ENCODE results near the gene ST6GALNAC4. TPM values are rescaled to one million over a fixed set of nuclear protein-coding genes. Genes with fewer than 3 reads are reported as not detected.

Gene ST6GALNAC4
- total RNA-seq, 4 donors from 2014 or later = 25.2 to 49.7 (median 31.7) TPM

DNA sequence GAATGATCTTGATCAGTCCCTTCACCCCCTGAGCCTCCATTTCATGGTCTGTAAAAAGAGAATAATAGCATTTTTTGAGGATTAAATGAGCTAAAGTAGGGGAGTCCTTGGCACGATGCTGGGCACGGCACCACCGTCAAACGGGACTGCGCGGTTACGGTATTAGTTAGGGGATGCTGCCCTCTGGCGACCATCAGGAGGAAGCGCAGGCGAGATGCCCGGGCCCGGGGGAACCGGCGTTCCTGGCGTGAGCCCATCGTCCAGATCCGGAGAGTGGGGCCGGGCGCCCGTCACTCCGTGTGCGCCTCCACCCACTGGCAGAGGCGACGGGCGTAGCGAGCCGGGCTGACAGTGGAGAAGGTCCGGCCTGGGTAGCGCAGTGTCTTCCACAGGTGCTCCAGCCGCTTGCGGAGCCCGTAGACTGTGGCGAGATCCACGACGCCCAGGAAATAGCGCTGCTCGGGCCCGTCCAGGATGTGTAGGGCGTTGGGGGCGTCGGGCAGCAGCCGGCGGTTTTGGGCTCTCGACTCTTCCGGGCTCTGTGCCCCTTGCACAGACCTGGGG is 4.8 kb upstream of the ST6GALNAC4 start:
- Histone ChIP-seq H3K27ac (peak overlapping the region in 1 of 4 donors; percentile 33), H3K36me3 (no peaks in the 10 kb centered on the region), H3K27me3 (peaks cover 38% of the 10 kb centered on the region), H3K4me3 (peak overlapping the region in 1 of 2 donors; percentile 30), H3K4me1 (peaks cover 0 to 49% (median 19%) of the 10 kb centered on the region in 3 donors), H3K9me3 (no peaks in the 10 kb centered on the region)
- TF ChIP-seq POLR2A (IDR thresholded peaks at IDR 0.05) = no peak
- TF ChIP-seq EP300 (IDR thresholded peaks at IDR 0.05) = no peak
- TF ChIP-seq, protein P1, sequence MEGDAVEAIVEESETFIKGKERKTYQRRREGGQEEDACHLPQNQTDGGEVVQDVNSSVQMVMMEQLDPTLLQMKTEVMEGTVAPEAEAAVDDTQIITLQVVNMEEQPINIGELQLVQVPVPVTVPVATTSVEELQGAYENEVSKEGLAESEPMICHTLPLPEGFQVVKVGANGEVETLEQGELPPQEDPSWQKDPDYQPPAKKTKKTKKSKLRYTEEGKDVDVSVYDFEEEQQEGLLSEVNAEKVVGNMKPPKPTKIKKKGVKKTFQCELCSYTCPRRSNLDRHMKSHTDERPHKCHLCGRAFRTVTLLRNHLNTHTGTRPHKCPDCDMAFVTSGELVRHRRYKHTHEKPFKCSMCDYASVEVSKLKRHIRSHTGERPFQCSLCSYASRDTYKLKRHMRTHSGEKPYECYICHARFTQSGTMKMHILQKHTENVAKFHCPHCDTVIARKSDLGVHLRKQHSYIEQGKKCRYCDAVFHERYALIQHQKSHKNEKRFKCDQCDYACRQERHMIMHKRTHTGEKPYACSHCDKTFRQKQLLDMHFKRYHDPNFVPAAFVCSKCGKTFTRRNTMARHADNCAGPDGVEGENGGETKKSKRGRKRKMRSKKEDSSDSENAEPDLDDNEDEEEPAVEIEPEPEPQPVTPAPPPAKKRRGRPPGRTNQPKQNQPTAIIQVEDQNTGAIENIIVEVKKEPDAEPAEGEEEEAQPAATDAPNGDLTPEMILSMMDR (IDR thresholded peaks at IDR 0.05) = peak in 3 of 4 experiments; percentile 95 to 98 (median 97)
- peak; percentile 10 for ATAC-seq
- WGBS, 2 donors (ENCODE audit: low coverage in 1 of 2) = 0% methylated on average over 2 of the region's 45 CpGs; no CpG with 5 or more reads in 1 of the 2 donors

DNA sequence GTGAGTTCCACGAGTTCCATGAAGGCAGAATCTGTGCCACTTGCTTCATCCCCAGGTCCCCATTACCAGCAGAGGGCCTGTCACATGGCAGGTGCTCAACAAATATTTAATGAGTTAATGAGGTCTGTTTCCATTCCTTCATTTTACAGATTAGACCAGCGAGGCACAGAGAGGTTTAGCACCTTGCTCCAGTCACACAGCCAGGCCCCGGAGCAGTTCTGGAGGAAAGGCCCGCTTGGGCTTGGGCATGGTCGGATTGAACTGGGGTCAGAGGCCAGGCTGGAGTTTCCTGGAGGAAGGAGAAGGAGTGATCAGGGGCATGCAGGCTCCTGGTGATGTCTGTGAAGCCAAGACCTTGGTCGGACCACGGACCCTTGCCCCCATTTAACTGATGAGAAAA is 4.0 kb upstream of the ST6GALNAC4 start:
- no peak overlapping the region for H3K4me3 ChIP-seq
- no peak for ATAC-seq
- peaks cover 0 to 54% (median 23%) of the 10 kb centered on the region in 3 donors for H3K4me1 ChIP-seq
- no peaks in the 10 kb centered on the region for H3K36me3 ChIP-seq
- no peaks in the 10 kb centered on the region for H3K9me3 ChIP-seq
- peaks cover 30% of the 10 kb centered on the region for H3K27me3 ChIP-seq
- H3K27ac ChIP-seq = peak overlapping the region in 1 of 4 donors; percentile 83
- 60 to 71% methylated on average over 1 to 2 of the region's 7 CpGs for WGBS, 2 donors (ENCODE audit: low coverage in 1 of 2)
- TF ChIP-seq, protein P1 (IDR thresholded peaks at IDR 0.05) = no peak
- TF ChIP-seq EP300 (IDR thresholded peaks at IDR 0.05) = no peak
- TF ChIP-seq POLR2A (IDR thresholded peaks at IDR 0.05) = no peak
- no peak for TF ChIP-seq POLR2AphosphoS5 (IDR thresholded peaks at IDR 0.05)

DNA sequence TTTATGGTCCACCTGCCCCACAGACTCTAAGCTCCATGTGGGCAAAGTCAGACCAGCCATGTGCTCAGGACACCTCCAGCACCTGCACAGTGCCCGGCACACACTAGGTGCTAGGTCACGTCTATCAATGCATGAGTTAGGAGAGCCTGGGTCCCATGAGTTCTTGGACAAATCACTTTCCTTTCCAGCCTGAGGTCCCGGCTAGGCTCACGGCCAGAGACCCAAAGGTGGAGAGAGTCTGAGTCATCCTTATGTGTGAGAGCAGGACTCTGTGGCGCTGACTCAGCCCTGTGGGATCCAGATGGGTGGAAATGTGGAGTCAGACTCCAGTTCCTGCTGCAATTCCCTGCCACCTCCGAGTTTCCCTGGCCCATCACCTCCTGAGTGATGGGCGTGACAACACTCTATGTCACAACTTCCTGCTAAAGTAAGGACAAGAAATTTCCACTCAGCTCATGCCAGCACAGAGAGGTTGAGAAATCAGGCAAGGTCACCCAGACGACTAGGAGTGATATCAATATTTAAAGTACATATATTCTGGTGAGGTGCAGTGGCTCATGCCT is 2.5 kb upstream of the ST6GALNAC4 start:
- peaks cover 0 to 6% of the 10 kb centered on the region in 2 donors for H3K36me3 ChIP-seq
- H3K4me3 ChIP-seq = no peak overlapping the region
- peak; percentile 83 for ATAC-seq
- H3K4me1 ChIP-seq = peaks cover 0 to 68% (median 29%) of the 10 kb centered on the region in 3 donors
- no peaks in the 10 kb centered on the region for H3K9me3 ChIP-seq
- H3K27me3 ChIP-seq = peaks cover 17% of the 10 kb centered on the region
- TF ChIP-seq, protein P1 (IDR thresholded peaks at IDR 0.05) = no peak
- TF ChIP-seq POLR2AphosphoS5 (IDR thresholded peaks at IDR 0.05) (peak; percentile 89), EP300 (IDR thresholded peaks at IDR 0.05) (no peak), POLR2A (IDR thresholded peaks at IDR 0.05) (no peak)
- peak overlapping the region in 3 of 4 donors; percentile 82 to 86 (median 83) for H3K27ac ChIP-seq
- 0 to 13% methylated on average over 1 to 2 of the region's 8 CpGs for WGBS, 2 donors (ENCODE audit: low coverage in 1 of 2)

DNA sequence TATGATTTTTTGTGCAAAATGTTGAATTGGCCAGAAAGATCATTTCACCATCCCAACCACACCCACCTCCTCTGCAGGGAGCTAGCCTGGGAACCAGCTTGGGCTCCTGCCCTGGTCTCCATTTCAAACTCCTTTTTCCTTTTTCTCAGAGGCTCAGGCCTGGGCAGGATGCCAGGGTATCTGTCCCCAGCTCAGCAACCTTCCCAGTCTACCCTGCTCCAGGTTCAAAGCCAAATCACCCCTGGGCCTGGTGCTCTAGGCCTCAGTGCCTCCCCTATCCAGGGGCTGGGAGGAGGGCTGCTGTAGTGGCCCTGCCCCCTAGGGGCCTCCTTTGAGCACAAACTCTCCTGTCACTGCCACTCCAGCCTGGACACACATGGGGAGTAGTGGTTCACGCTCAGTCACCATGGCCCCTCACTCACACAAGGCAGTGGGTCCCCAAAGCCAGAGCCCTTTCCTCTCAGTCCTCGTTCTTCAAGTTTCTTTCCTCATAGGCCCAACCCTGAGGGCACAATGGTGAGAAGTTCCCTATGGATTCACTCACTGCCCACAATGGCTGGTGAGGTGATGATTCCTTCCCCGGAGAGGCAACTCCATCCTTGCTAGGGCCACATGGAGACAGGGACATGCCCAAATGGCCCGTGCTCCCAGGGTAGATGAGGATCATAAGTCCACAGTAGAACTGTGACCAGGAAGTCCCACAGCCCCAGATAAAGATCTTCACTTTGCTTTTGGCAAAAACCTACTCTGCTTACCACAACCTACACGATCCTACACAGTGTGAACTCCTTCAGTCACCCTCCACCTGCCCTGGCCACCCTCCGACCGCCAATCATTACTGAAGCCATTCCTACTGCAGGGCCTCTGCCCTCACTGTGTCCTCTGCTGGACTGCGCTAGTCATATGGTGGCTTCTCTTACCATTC is 1.6 kb upstream of the ST6GALNAC4 start:
- H3K27ac ChIP-seq = peak overlapping the region in 3 of 4 donors; percentile 82 to 86 (median 83)
- H3K36me3 ChIP-seq = peaks cover 0 to 12% of the 10 kb centered on the region in 2 donors
- no peaks in the 10 kb centered on the region for H3K9me3 ChIP-seq
- no peak overlapping the region for H3K4me3 ChIP-seq
- TF ChIP-seq EP300 (IDR thresholded peaks at IDR 0.05) (no peak), POLR2AphosphoS5 (IDR thresholded peaks at IDR 0.05) (no peak), POLR2A (IDR thresholded peaks at IDR 0.05) (no peak)
- TF ChIP-seq, protein P1 (IDR thresholded peaks at IDR 0.05) = no peak
- WGBS, 2 donors (ENCODE audit: low coverage in 1 of 2) = 78 to 93% methylated on average over 6 to 8 of the region's 8 CpGs
- peaks cover 0 to 68% (median 29%) of the 10 kb centered on the region in 3 donors for H3K4me1 ChIP-seq
- no peak for ATAC-seq
- peaks cover 10% of the 10 kb centered on the region for H3K27me3 ChIP-seq
